Esophagus muscularis mucosa (tissue), 4 donors: ENCODE measurements around the gene MPRIP.

Experiments used
- EP300 ChIP-seq: sonication (generic); formaldehyde crosslinking; IDR thresholded peaks from one replicate; pipeline ENCODE4 v1.6.1; 2017; ENCODE audit warnings: antibody characterized with exemption
- POLR2A ChIP-seq: fragments of 450-650 bp; IDR thresholded peaks from one replicate; pipeline ENCODE4 v1.6.1; 2017; ENCODE audit warnings: antibody characterized with exemption, moderate library complexity, mild to moderate bottlenecking, low read depth
- POLR2AphosphoS5 ChIP-seq, 2 donors: sonication (generic); formaldehyde crosslinking; IDR thresholded peaks; one replicate each; pipeline ENCODE4 v1.6.1; 2017; ENCODE audit warnings: antibody characterized with exemption in 2 of 2
- TF ChIP-seq, protein P1 (sequence below), 3 experiments: fragments of 200-600 bp in 2 of 3; fragments of 450-650 bp in 1 of 3; sonication (generic) in 2 of 3; IDR thresholded peaks; one replicate each; pipeline ENCODE4 v1.5.1; 2017 to 2019; ENCODE audit warnings: antibody characterized with exemption in 3 of 3, mild to moderate bottlenecking in 2 of 3, moderate library complexity in 1 of 3

DNA sequence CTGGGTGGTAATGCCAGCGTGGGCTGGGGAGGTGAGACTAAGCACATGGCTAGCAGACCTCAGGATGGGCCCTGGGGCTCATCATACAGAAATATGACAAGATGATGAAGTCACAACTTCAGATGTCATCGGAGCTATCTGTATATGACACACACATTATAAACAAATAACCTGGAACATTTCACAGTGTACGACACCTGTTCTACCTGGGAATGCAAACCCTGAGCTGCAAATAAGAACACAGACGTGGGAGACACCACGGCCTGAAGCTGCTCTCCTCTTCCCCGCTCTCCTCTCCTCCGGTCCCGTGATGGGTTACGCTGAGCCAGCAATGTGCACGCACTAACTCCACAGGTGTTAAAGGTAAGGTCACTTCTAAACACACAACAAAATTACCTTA is 159.0 kb downstream of the MPRIP start:
- TF ChIP-seq, protein P1, sequence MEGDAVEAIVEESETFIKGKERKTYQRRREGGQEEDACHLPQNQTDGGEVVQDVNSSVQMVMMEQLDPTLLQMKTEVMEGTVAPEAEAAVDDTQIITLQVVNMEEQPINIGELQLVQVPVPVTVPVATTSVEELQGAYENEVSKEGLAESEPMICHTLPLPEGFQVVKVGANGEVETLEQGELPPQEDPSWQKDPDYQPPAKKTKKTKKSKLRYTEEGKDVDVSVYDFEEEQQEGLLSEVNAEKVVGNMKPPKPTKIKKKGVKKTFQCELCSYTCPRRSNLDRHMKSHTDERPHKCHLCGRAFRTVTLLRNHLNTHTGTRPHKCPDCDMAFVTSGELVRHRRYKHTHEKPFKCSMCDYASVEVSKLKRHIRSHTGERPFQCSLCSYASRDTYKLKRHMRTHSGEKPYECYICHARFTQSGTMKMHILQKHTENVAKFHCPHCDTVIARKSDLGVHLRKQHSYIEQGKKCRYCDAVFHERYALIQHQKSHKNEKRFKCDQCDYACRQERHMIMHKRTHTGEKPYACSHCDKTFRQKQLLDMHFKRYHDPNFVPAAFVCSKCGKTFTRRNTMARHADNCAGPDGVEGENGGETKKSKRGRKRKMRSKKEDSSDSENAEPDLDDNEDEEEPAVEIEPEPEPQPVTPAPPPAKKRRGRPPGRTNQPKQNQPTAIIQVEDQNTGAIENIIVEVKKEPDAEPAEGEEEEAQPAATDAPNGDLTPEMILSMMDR (IDR thresholded peaks at IDR 0.05) = no peak
- TF ChIP-seq POLR2A (no peak), POLR2AphosphoS5 (IDR thresholded peaks at IDR 0.05) (no peak), EP300 (no peak)
